ENCODE measurements around the gene BMP6. TPM values are rescaled to one million over a fixed set of nuclear protein-coding genes. Genes with fewer than 3 reads are reported as not detected.

BMP6 gene
- total RNA-seq, 1 experiment from 2014 or later = 13.6 TPM

DNA sequence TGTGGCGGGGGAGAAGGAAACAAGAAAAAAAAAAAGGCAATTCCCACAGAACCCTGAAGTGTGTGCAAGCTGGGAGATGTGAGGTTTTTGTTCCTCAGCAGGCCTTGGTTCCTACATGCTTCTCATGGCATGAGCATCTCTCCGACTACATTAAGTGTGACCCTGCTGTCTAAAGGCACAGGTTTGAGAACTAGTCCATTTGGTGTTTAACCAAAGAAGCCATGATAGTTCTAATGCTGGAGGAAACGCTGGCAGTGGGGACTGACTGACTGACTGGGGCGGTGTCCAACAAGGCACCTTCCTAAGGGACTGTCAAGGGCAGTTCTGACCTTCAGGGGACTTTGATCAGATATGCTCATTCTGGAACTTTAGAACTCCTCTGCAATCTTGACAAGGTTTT is 180.8 kb downstream of the BMP6 start:
- intact Hi-C loops (cut with micrococcal nuclease; ENCODE audit: unreplicated experiment) (no loop called here), in situ Hi-C loops (cut with HindIII; ENCODE audit: low pct_unique_long_range_greater_than_20kb, low sequenced_read_pairs) (no loop called here)
- TF ChIP-seq, protein P1, sequence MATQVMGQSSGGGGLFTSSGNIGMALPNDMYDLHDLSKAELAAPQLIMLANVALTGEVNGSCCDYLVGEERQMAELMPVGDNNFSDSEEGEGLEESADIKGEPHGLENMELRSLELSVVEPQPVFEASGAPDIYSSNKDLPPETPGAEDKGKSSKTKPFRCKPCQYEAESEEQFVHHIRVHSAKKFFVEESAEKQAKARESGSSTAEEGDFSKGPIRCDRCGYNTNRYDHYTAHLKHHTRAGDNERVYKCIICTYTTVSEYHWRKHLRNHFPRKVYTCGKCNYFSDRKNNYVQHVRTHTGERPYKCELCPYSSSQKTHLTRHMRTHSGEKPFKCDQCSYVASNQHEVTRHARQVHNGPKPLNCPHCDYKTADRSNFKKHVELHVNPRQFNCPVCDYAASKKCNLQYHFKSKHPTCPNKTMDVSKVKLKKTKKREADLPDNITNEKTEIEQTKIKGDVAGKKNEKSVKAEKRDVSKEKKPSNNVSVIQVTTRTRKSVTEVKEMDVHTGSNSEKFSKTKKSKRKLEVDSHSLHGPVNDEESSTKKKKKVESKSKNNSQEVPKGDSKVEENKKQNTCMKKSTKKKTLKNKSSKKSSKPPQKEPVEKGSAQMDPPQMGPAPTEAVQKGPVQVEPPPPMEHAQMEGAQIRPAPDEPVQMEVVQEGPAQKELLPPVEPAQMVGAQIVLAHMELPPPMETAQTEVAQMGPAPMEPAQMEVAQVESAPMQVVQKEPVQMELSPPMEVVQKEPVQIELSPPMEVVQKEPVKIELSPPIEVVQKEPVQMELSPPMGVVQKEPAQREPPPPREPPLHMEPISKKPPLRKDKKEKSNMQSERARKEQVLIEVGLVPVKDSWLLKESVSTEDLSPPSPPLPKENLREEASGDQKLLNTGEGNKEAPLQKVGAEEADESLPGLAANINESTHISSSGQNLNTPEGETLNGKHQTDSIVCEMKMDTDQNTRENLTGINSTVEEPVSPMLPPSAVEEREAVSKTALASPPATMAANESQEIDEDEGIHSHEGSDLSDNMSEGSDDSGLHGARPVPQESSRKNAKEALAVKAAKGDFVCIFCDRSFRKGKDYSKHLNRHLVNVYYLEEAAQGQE (IDR thresholded peaks at IDR 0.05; ENCODE audit: insufficient read depth in 1 of 2, low read depth in 2 of 2, low read length in 1 of 2) = no peak
- TF ChIP-seq POLR2AphosphoS5 (IDR thresholded peaks at IDR 0.05; ENCODE audit: low read depth, low read length) (no peak), SIN3A (IDR thresholded peaks at IDR 0.05; ENCODE audit: borderline replicate concordance, insufficient read depth, low read depth, low read length) (no peak), TCF7L2 (IDR thresholded peaks at IDR 0.05; ENCODE audit: low read depth, low read length) (no peak)
- ChIA-PET CTCF (no interaction called here), POLR2A (interaction anchor here (0.6 to 0.7 kb wide), 2 partner anchors 105 to 1477 kb away, joined by 3 to 4 read pairs; no protein-coding TSS in a partner anchor)
- Histone ChIP-seq H3K4me1 (ENCODE audit: control insufficient read depth, insufficient read depth, low read length) (peaks cover 13% of the 10 kb centered on the region), H3K27me3 (ENCODE audit: control insufficient read depth, insufficient read depth, low read length) (no peaks in the 10 kb centered on the region), H3K36me3 (ENCODE audit: control insufficient read depth, insufficient read depth, low read length) (peaks cover 17% of the 10 kb centered on the region), H3K4me3 (ENCODE audit: low read depth in 2 of 2, low read length in 2 of 2) (no peak overlapping the region), H3K27ac (ENCODE audit: low read length) (no peak overlapping the region), H3K9me3 (ENCODE audit: control insufficient read depth, insufficient read depth, low read depth, low read length) (no peaks in the 10 kb centered on the region)
- DNase-seq (ENCODE audit: low read depth, low spot score) = no peak
- BruUV-seq (replicated peaks) = no TSS peak
- no peak for ATAC-seq

DNA sequence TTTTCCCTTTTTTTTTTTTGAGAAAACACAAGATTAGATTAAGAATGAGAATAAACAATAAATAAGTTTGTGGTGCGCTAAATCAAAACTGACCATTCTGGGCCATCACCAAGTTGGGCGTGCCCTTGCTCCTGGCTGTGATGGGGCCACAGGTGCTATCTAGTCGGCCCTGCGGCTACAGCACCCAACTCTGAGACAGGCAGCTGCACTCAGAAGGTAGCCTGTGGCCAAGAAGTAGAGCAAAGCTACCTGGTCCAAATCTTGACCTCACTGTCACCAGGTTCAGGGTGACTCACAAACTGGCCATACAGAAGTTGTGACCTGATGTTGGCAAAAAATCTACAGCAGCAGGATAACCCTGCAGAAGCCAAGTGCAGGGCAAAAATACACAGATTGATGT is 181.3 kb downstream of the BMP6 start:
- no peak for TF ChIP-seq POLR2AphosphoS5 (IDR thresholded peaks at IDR 0.05; ENCODE audit: low read depth, low read length)
- TF ChIP-seq, protein P1 (IDR thresholded peaks at IDR 0.05; ENCODE audit: insufficient read depth in 1 of 2, low read depth in 2 of 2, low read length in 1 of 2) = no peak
- no peak for TF ChIP-seq SIN3A (IDR thresholded peaks at IDR 0.05; ENCODE audit: borderline replicate concordance, insufficient read depth, low read depth, low read length)
- TF ChIP-seq, protein P2, sequence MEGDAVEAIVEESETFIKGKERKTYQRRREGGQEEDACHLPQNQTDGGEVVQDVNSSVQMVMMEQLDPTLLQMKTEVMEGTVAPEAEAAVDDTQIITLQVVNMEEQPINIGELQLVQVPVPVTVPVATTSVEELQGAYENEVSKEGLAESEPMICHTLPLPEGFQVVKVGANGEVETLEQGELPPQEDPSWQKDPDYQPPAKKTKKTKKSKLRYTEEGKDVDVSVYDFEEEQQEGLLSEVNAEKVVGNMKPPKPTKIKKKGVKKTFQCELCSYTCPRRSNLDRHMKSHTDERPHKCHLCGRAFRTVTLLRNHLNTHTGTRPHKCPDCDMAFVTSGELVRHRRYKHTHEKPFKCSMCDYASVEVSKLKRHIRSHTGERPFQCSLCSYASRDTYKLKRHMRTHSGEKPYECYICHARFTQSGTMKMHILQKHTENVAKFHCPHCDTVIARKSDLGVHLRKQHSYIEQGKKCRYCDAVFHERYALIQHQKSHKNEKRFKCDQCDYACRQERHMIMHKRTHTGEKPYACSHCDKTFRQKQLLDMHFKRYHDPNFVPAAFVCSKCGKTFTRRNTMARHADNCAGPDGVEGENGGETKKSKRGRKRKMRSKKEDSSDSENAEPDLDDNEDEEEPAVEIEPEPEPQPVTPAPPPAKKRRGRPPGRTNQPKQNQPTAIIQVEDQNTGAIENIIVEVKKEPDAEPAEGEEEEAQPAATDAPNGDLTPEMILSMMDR (IDR thresholded peaks at IDR 0.05) = no peak
- no peak for TF ChIP-seq TCF7L2 (IDR thresholded peaks at IDR 0.05; ENCODE audit: low read depth, low read length)
- Histone ChIP-seq H3K36me3 (ENCODE audit: control insufficient read depth, insufficient read depth, low read length) (peaks cover 17% of the 10 kb centered on the region), H3K4me1 (ENCODE audit: control insufficient read depth, insufficient read depth, low read length) (peaks cover 13% of the 10 kb centered on the region), H3K9me3 (ENCODE audit: control insufficient read depth, insufficient read depth, low read depth, low read length) (no peaks in the 10 kb centered on the region), H3K27ac (ENCODE audit: low read length) (no peak overlapping the region), H3K4me3 (ENCODE audit: low read depth in 2 of 2, low read length in 2 of 2) (no peak overlapping the region), H3K27me3 (ENCODE audit: control insufficient read depth, insufficient read depth, low read length) (no peaks in the 10 kb centered on the region)
- DNase-seq (ENCODE audit: low read depth, low spot score) = no peak
- ChIA-PET POLR2A (no interaction called here), CTCF (no interaction called here)
- intact Hi-C loops (cut with micrococcal nuclease; ENCODE audit: unreplicated experiment) = no loop called here
- in situ Hi-C loops (cut with HindIII; ENCODE audit: low pct_unique_long_range_greater_than_20kb, low sequenced_read_pairs) = no loop called here
- no peak for ATAC-seq
- BruUV-seq (replicated peaks) = no TSS peak
